NCI-H446 (cell line): Measurements from ENCODE around the gene CLTCL1.
"Not testable (repeated sequence)": the region's sequence is repeated elsewhere in the genome, so short reads cannot be mapped to it uniquely, and the experiment has no call there.

ENCODE experiments used
- DNase-seq, 2 experiments: peaks; one replicate each; lab custom pipeline; 2025; lab: John Stamatoyannopoulos, UW

Gene CLTCL1

DNA sequence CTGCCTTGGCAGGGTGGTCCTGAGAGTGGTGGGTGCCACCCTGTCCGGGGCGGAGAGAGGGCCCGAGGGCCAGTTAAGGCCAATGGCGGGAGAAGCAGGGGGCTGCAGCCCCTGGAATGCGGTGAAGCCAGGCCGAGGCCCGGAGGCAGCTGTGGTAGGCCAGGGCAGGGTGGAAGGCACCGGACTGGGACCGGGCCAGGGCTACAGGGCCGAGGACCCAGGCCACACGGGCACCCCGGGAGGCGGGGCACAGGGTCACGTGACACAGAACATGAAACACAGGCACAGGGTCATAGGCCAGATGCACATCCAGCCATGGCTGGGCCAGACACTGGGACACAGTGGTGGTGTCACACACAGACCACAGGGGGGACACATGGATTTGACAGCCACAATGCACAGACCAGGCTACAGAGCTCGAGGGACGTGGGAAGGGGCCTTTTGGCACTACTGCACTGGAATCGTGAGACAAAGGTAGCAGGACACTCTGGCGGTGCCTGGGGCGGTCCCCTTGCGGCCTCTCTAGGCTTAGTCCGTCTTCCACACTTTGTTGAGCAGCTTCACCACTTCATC is 115.8 kb downstream of the CLTCL1 start:
- no peak for DNase-seq

DNA sequence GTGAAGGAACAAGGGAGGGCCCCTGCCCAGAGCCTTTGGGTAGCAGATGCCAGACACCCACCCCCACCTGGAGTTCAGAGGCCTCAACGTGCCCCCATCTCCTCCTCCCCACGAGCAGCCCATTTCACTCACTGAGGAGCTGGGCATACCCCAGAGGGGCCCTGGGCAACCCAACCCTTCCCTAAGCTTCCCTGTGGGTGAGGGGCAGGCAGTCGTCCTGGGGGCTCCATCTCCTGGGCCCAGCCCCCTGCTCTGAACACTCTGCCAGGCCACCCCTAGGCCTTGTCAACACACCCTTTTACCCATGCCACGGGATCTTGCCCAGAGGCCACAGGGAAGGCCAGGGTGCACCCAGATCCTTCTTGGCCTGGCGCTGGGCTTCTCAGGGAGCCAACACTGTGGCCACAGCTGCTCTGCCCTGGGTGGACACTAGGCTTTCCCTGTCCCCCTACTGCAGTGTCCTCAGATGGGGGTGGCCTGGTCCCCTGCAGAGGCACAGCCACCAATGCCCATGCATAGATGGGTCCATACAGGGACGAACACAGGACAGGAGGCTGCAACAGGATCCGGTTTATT is 116.4 kb downstream of the CLTCL1 start:
- no peak for DNase-seq

DNA sequence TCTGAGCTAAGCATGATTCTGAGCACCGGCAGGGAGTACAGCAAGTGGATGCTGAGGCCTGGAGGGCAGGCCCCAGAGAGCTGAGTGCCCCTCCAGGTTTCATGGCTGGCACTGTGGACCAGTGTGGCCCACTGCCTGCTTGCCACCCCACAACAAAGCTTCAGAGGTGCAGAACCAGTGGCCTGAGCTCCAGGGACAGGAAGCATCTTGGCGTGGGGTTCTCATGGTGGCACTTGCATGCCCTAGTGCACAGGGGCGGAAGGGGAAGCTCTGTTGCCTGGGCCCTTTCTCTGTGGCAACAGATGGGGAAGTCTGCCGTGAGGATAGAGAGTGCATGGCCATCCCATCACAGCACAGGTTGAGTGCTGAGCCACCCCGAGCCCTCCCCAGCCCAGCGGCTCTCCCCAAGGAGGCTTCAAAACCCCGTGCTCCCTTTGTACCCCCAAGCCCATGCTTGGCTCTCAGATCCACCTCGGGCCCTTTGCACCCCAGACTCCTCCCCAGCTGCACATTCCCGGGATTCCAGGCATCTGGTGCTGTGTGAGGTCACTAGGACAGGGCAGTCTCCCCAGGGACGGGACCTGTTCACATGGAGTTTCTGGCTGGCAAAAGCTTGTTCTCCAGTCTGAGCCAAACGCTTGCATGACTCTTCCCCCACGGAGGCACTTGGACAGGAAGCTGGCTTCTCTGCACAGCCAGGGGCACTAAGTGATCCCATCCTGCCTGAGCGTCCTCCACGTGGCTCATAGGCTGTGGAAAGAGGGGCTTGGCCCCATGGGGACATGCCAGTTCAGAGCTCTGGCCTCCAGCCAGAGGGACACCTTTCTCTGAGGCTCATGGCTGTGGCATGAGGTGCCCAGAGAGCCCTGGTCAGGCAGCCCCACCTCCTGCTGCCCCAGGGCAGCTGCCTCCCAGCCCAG is 117.2 kb downstream of the CLTCL1 start:
- DNase-seq = peak in 1 of 2 experiments; percentile 51

DNA sequence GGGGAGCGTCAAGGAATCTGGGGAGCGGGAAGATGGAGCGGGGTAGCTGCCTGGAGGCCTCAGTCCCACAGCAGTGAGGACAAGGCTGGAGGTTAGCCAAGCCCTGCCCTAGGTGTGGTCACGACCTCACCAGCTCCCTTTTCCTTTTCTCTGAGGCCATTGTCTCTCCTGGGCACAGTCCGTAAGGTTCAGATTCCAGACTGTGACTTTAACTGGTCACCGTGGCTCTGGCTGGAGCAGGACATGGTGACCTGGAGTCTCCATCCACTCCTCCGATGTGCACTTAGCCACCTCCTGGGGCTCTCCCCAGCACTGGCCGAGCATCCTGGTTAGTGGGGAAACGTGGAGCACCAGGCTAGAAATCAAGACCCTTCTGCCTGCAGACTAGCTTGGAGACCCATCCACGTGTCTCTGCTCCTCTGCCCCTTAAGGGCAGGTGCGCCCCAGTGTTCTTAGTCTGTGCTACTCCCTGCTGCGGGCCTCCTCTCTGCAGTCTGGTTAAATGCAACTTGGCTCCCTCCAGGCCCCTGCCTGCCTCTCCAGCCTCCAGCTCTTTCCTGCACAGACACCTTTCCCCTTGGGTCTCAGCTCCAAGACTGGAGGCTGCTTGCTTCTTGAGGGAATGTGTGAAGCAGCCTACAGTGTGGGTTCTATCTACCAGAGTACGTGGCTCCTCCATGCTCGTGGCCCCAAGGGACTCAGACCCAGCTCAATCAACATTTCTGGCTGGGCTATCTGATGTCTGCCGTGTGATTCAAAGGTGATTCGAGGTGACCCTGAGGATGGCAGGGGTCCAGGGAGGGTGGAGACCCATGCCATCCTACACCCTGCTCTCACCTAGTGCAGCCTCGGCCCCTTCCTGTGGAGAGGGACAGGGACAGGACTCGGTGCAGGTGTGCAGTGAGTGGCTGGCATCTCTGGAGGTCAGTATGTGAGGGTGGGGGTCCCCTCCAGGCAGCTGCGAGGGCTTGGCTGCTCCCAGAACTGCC is 118.2 kb downstream of the CLTCL1 start:
- DNase-seq = no peak

DNA sequence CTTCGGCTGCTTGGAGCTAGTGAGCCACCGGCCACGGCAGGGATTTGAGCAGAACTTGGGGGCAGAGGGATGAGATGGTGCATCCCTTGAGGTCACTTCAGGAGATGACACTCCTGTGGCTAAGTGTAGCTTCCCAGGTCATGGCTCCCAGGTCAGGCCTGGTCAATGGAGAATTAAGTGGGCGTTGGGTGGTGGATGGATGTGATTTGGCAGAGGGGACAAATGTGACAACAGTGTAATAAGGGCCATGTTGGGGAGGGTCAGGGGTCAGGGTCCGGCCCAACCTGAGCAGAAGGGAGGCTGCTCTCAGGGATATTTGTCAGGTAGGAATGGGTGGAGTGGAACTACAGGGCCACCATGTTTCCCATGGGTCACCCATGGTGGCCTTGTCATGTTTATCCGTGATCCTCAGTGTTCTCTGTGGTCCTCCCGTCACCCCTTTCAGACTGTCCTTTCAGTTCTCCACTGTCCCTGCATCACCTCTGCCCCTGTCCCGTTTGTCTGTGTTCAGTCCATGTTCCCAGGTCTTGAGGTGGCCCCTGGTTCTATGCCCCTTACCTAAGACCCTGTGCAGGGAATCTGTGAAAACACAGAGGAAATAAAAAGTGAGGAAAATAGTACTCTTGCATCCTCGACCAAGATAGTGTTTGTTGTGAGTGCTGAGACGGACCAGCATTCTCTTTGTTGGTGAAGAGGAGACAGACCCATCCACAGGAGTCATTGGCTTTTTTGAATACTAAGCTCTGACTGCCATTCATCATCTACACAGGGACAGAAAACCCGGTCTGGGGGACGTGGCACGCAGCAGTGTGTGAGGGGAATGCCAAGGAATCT is 119.1 kb downstream of the CLTCL1 start:
- DNase-seq = no peak

DNA sequence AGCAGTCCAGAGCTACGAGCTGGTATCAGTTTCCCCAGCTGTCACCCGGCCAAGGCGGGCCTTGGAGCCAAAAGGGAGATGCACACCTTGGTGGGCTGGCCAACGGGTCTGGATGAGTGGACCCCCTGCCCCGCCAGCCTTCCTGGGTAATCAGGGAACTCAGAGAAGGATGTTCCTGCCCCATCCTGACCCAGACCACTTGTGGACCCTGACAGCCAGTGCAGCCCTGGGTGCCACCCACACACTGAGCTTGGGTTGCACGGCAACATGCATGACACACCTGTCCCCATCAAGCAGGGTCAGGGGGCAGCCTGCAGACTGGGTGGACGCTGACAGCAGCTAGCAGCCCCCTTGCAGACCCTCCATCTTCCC is 121.6 kb downstream of the CLTCL1 start:
- no peak for DNase-seq

DNA sequence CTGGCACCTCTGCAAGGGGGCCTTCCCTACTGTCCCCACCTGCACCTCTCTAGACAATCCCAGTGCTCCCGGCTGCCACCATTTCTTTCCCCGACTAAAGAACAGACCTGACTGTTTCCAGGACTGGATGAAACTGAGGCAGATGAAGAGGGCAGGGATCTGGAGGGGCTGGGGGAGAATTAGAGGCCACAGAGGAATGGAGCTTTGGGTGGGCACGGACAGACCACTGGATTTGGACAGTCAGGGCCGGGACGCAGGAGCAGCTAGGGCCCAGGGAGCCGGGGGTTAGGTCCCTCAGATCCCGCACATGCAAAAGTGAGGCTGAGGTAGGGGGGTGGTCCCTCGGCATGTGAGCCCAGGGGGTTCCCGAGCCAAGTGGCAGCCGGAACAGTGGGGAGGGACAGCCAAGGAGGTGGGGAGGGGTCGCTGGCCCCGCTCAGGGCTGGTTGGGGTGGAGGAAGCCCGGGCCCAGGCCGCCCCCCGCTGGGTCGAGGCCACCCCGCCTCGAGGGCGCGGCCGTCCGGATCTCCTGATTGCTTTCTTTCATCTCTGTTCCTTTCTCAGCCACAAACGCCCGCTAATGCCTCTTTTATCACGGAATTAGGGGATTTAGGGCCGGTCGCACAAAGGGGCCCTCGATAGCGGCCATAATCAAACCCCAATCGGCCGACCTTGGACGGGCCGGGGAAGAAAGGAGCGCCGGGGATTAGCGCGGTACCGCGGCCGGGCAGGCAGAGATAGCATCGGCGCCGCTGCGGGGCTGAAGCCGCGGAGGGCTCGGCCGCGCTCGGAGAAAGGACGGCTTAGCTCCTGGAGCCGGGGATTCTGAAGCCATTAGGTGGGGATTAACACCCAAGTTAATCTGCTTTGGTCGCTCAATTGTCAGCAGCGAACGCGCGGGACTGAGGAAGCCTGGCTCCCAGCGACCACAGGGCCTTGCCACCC is 122.2 kb downstream of the CLTCL1 start:
- no peak for DNase-seq

DNA sequence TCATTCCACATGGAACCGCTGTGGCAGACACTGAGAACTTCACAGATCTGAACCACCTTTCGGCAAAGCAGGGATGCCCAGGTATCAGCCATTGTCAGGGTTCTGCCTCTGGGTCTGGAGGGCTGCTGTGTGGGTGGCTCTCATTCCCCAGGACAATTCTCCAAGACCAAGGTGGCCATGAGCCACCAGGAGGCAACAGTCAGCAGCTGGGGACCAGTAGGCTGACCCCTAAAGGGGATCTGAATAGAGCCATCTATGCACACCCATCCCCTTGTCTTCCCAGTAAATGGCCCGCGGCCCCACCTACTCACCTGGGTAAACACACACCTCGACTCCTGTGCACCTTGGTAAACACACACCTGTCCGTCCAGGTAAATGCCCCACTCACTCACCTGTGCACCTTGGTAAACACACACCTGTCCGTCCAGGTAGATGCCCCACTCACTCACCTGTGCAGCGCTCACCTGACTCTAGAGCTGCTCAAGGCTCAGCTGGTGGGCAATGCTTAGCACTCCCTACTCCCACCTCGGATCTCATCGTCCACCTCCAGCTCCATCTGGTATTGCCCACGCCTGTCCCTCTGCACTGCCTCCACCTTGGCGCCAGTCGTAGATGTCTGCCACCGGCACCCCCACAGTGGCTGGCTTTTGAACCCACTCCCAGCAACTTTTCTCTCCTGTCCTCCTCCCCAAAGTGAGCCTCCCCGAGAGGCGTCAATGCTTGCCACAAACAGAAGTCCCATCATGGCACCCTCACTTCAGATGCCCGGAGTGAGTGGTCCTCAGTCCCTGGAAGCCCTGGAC is 123.2 kb downstream of the CLTCL1 start:
- DNase-seq = no peak

DNA sequence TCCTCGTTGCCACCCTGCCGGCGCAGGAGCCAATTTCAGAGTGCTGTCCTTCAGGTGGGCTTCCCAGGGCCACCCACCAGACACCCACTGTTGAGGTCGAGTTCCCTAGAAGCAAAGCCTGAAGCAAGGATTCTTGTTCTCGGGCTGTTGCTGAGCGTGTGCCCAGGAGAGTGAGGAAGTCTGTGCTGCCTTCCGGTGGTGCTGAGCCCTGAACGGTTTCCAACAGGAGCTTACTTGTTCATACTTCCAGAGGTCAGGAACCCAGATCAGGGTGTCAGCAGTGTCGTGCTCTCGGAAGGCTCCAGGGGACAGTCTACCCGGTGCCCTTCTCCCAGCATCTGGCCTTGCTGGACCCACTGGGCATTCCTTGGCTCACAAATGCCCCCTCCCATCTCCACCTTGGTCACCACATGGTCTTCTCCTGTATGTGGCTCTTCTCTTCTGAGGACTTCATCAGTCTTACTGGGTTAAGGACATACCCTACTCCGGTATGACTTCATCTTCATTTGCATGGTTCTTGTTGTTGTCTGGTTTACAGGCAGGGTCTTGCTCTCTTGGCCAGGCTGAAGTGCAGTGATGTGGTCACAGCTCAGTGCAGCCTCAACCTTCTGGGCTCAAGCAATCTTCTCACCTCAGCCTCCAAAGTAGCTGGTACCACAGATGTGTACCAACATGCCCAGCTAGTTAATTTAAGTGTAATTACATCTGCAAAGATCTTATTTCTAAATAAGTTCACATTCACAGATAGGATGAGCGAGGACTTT is 124.2 kb downstream of the CLTCL1 start:
- no peak for DNase-seq

DNA sequence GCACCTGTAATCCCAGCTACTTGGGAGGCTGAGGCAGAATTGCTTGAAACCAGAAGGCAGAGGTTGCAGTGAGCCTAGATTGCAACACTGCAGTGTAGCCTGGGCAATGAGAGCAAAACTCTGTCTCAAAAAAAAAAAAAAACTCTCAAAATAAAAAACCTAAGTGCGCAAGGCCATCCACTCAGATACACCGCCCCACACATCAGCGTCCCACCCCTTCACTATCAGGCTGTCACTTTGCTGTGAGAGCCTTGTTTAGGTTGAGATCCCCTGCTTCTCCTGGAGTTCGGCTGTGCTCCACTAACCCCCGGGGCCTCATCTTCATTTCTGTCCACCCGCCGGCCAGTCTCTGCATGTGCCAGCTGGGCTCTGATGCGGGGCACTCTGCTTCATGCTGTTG is 125.1 kb downstream of the CLTCL1 start:
- no peak for DNase-seq

DNA sequence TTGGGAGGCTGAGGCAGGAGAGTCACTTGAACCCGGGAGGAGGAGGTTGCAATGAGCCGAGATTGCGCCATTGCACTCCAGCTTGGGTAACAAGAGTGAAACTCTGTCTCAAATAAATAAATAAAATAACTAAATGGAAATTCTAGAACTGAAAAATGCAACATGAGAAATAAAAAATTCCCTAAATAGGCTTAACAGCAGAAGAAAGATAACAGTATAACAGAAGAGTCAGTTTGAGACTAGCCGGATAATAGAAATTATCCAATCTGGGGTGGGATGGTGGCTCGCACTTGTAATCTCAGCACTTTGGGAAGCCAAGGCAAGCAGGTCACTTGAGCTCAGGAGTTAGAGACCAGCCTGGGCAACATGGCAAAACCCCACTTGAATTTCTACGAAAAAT is 127.1 kb downstream of the CLTCL1 start:
- DNase-seq = no peak

DNA sequence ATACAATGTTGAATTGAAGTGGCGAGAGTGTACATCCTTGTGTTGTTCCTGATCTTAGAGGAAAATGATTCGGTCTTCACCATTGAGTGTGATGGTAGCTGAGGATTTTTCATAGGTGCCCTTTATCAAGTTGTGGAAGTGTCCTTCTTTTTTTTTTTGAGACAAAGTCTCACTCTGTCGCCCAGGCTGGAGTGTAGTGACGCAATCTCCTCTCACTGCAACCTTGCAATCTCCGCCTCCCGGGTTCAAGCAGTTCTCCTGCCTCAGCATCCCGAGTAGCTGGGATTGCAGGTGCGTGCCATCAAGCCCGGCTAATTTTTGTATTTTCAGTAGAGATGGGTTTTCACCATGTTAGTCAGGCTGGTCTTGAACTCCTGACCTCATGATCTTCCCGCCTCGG is 132.9 kb downstream of the CLTCL1 start:
- DNase-seq = not testable (repeated sequence)

DNA sequence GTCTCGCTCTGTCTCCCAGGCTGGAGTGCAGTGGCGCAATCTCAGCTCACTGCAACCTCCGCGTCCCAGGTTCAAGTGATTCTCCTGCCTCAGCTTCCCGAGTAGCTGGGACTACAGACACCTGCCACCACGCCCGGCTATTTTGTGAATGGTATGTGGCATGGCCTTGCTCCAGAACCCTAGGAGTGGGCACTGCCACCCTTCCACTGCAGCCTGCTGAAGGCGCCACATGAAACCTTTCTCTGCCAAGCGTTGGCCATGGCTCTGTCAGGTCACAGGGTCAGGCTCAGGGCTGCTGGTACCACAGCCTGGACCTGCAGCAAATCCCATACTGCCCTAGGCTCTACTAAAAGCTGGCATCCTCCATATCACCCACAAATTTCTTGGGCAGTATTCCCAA is 135.4 kb downstream of the CLTCL1 start:
- DNase-seq = not testable (repeated sequence)

DNA sequence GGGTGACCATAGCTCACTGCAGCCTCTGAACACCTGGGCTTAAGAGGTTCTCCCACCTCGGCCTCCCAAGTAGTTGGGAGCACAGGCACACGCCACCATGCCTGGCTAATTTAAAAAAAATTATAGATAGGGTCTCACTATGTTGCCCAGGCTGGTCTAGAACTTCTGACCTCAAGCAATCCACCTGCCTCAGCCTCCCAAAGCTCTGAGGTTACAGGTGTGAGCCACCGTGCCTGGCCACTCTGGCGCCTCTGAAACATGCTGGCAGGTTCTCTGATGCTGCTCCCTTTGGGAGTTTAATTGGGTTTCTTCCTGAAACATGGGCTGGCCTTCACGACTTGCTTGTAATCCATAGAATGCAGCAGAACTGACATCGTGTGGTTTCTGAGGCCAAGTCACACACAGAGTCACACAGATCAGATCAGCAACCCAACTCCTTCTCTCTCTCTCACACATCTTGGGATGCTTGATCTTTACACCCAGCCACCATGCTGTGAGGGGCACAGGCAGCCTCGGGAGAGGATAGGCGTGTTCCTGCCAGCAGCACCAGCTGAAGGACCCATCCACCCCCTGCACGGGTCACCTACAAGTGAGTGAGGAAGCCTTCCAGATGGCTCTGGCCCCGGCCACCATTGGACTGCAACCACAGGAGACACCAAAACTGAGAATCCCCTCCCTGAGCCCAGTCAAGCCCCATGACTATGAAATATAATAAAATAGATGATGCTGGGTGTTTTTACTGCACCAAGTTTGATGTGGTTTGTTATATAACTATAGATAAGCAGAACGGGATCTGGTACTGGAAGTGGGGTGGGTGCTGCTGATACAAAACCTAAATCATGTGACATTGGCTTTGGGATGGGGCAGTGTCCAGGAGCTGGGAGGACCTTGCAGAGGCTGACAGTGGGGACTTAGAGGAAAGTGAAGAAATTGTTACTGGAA is 138.3 kb downstream of the CLTCL1 start:
- DNase-seq = no peak

DNA sequence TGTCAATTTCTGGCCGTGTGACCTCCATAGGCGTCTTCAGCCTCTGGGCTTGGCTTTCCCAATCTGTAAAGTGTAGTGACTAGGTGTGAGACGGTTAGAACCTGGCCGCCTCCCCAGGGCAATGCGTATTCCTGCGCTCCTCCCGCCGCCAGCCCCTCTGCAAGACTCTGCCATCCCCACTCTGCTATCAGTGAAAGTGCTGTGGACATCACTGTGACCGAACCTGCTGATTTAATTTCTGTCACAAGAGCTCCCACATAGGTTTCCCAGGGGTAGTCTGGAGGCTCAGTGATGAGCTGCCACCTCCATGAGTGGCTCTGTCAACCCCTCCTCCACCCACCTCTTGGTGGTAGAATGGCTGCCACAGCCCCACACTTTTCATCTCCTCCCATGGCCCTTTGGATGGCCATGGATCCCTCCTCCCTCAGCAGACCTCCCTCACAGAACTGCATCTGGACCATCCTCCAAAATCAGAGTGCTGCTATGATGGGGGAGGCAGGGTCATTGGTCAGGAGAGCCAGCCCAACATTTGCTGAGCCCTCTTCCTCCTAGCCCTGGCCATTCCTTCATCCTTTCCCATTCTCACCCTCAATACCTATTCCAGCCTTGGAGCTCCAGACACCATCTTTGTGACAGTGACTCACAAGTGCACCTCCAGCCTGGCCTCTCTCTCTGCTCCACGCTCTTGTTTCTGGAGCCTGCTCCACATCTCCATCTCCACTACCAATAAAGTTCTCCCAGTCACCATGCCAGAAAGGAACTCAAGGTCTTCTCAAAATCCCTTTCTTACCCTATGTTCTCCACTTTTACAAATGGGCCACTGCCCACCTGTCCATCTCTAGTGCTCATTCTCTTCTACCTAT is 140.0 kb downstream of the CLTCL1 start:
- no peak for DNase-seq
